Testis (tissue), 2 donors: ENCODE results near the gene RPLP2.

Experiments used
- POLR2A ChIP-seq: fragments of 450-650 bp; IDR thresholded peaks from one replicate; pipeline ENCODE4 v1.6.1; 2017; ENCODE audit warnings: antibody characterized with exemption, mild to moderate bottlenecking, moderate library complexity
- TF ChIP-seq, protein P1 (sequence below), 3 experiments: fragments of 450-650 bp in 2 of 3; fragments of 200-600 bp in 1 of 3; sonication (generic) in 1 of 3; IDR thresholded peaks; one replicate each; pipeline ENCODE4 v1.5.1; 2016 to 2019; ENCODE audit warnings: antibody characterized with exemption in 3 of 3, mild to moderate bottlenecking in 2 of 3, moderate library complexity in 1 of 3

DNA sequence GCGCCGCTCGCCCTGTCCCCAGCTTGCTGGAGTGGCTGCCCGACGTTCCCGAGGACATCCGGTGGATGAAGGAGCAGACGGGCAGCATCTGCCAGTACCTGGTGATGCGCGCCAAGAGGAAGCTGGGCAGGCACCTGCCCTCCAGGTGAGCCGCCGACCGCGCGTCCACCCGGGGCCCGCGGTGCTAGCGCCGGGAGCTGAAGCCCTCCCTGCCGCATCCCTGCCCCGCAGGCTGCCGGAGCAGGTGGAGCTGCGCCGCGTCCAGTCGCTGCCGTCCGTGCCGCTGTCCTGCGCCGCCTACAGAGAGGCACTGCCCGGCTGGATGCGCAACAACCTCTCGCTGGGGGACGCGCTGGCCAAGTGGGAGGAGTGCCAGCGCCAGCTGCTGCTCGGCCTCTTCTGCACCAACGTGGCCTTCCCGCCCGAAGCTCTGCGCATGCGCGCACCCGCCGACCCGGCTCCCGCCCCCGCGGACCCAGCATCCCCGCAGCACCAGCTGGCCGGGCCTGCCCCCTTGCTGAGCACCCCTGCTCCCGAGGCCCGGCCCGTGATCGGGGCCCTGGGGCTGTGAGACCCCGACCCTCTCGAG is 14.6 kb downstream of the RPLP2 start:
- TF ChIP-seq, protein P1, sequence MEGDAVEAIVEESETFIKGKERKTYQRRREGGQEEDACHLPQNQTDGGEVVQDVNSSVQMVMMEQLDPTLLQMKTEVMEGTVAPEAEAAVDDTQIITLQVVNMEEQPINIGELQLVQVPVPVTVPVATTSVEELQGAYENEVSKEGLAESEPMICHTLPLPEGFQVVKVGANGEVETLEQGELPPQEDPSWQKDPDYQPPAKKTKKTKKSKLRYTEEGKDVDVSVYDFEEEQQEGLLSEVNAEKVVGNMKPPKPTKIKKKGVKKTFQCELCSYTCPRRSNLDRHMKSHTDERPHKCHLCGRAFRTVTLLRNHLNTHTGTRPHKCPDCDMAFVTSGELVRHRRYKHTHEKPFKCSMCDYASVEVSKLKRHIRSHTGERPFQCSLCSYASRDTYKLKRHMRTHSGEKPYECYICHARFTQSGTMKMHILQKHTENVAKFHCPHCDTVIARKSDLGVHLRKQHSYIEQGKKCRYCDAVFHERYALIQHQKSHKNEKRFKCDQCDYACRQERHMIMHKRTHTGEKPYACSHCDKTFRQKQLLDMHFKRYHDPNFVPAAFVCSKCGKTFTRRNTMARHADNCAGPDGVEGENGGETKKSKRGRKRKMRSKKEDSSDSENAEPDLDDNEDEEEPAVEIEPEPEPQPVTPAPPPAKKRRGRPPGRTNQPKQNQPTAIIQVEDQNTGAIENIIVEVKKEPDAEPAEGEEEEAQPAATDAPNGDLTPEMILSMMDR (IDR thresholded peaks at IDR 0.05) = no peak
- no peak for TF ChIP-seq POLR2A
